K562 (cell line): ENCODE results near the gene C1orf21. TPM values are rescaled to one million over a fixed set of nuclear protein-coding genes. Genes with fewer than 3 reads are reported as not detected.

Experiments used
- ATAC-seq: fragments of 200-7000 bp; cut with Tn5 transposase; 3 replicates; pipeline ENCODE4 v1.9.1; 2020; ENCODE audit warnings: moderate library complexity
- BruUV-seq: library from RNA; stranded (reverse); fragments of 400-500 nt; replicated peaks from 2 replicates; lab custom pipeline; 2021; lab: Mats Ljungman, UMichigan
- CTCF ChIA-PET: fragments of 300-600 bp; formaldehyde crosslinking; extraction: SDS; loops from one replicate; lab custom pipeline; 2021; ENCODE audit warnings: low intra/inter-chr PET ratio; lab: Yijun Ruan, JAX
- POLR2A ChIA-PET: fragments of 300-600, 350-650 bp; sonication (Branson Sonifier 250); formaldehyde crosslinking; extraction: SDS; loops from one replicate; lab custom pipeline; 2021; ENCODE audit warnings: antibody characterized with exemption, inconsistent platforms; lab: Yijun Ruan, JAX
- DNase-seq, 4 experiments: peaks; one replicate each; pipeline versions ENCODE4 v3.0.0 to v3.0.0-alpha.2; 2011 to 2018; ENCODE audit warnings: low spot score in 3 of 4, mixed read lengths in 3 of 4; ENCODE audit errors: extremely low read depth in 1 of 4
- FAIRE-seq: peaks from 2 replicates; lab custom pipeline; 2011; peaks lifted over from hg19 to GRCh38; lab: Jason Lieb, UNC
- H2AFZ ChIP-seq: 2 replicates; pipeline ENCODE4 v1.6.0; 2011; ENCODE audit warnings: low read depth, low read length, control low read depth, inconsistent platforms
- H3K27ac ChIP-seq: fragments of 200-600 bp; 3 replicates; pipeline ENCODE4 v1.8.0; 2011; ENCODE audit warnings: low read depth, mild to moderate bottlenecking, control low read depth, inconsistent platforms, low read length, moderate library complexity, mixed read lengths; ENCODE audit errors: extremely low read depth
- H3K27me3 ChIP-seq, 2 experiments: fragments of 300-600 bp in 1 of 2; 2 replicates in 1 of 2; 3 replicates in 1 of 2; pipeline versions ENCODE4 v1.6.0 to v1.8.0; 2011; ENCODE audit warnings: inconsistent platforms in 2 of 2, low read length in 2 of 2, mild to moderate bottlenecking in 1 of 2, mixed read lengths in 1 of 2, moderate library complexity in 1 of 2; ENCODE audit not compliant: control insufficient read depth in 2 of 2, insufficient read depth in 2 of 2
- H3K36me3 ChIP-seq: fragments of 300-600 bp; 3 replicates; pipeline ENCODE4 v1.8.0; 2011; ENCODE audit warnings: mild to moderate bottlenecking, low read length, inconsistent platforms; ENCODE audit not compliant: control insufficient read depth, insufficient read depth
- H3K4me1 ChIP-seq, 2 experiments: fragments of 200-600 bp in 1 of 2; replicated peaks in 1 of 2; 2 replicates in 1 of 2; 3 replicates in 1 of 2; pipeline versions ENCODE4 v1.5.1 to v1.8.0; 2011; ENCODE audit warnings: inconsistent platforms in 2 of 2, low read length in 2 of 2, mild to moderate bottlenecking in 1 of 2, mixed read lengths in 1 of 2, moderate library complexity in 1 of 2; ENCODE audit not compliant: control insufficient read depth in 2 of 2, insufficient read depth in 2 of 2
- H3K4me2 ChIP-seq: 2 replicates; pipeline ENCODE4 v1.6.1; 2011; ENCODE audit warnings: low read length, control low read depth, inconsistent platforms, mixed read lengths; ENCODE audit not compliant: insufficient read depth
- H3K4me3 ChIP-seq: fragments of 200-600 bp; sonication (generic), shearing (Covaris generic); 2 replicates; pipeline ENCODE4 v1.5.1; 2016; ENCODE audit warnings: control low read depth, inconsistent platforms
- H3K79me2 ChIP-seq: fragments of 200-600 bp; 3 replicates; pipeline ENCODE4 v1.8.0; 2011; ENCODE audit warnings: low read length, inconsistent platforms; ENCODE audit not compliant: control insufficient read depth, insufficient read depth
- H3K9ac ChIP-seq, 2 experiments: 2 replicates each; pipeline versions ENCODE4 v1.6.0 to v1.6.1; 2011; ENCODE audit warnings: low read depth in 2 of 2, low read length in 2 of 2, control low read depth in 1 of 2, inconsistent platforms in 1 of 2, mild to moderate bottlenecking in 1 of 2, mixed read lengths in 1 of 2; ENCODE audit not compliant: insufficient read depth in 1 of 2
- H3K9me1 ChIP-seq: one replicate; pipeline ENCODE4 v1.6.0; 2011; ENCODE audit warnings: inconsistent platforms, mild to moderate bottlenecking, low read length, moderate library complexity; ENCODE audit not compliant: control insufficient read depth, insufficient read depth
- H3K9me3 ChIP-seq: replicated peaks from 2 replicates; pipeline ENCODE4 v1.5.1; 2011; ENCODE audit warnings: low read depth, low read length, inconsistent platforms; ENCODE audit not compliant: control insufficient read depth, insufficient read depth
- H4K20me1 ChIP-seq: replicated peaks from 2 replicates; pipeline ENCODE4 v1.6.1; 2011; ENCODE audit warnings: low read length, inconsistent platforms, mixed read lengths; ENCODE audit not compliant: control insufficient read depth, insufficient read depth
- ARID2 ChIP-seq: fragments of 450-650 bp; IDR thresholded peaks from 2 replicates; pipeline ENCODE4 v1.6.1; 2017; ENCODE audit warnings: antibody characterized with exemption, mild to moderate bottlenecking
- GTF2A2 ChIP-seq: IDR thresholded peaks from 2 replicates; pipeline ENCODE4 v1.6.1; 2016; ENCODE audit warnings: mild to moderate bottlenecking, missing genetic modification characterization, missing compliant biosample characterization
- HDAC2 ChIP-seq: fragments of 450-650 bp; IDR thresholded peaks from 2 replicates; pipeline ENCODE4 v1.6.1; 2016; ENCODE audit warnings: mild to moderate bottlenecking
- ILK ChIP-seq: fragments of 450-650 bp; IDR thresholded peaks from 2 replicates; pipeline ENCODE4 v1.6.1; 2016; ENCODE audit warnings: missing genetic modification characterization, low read depth, mild to moderate bottlenecking, missing compliant biosample characterization, moderate library complexity, borderline replicate concordance
- IRF9 ChIP-seq: fragments of 450-650 bp; IDR thresholded peaks from 2 replicates; pipeline ENCODE4 v1.6.1; 2016; ENCODE audit warnings: missing biosample characterization, missing genetic modification characterization
- KLF13 ChIP-seq: fragments of 450-650 bp; IDR thresholded peaks from 2 replicates; pipeline ENCODE4 v1.6.1; 2016; ENCODE audit warnings: missing genetic modification characterization, low read depth, mild to moderate bottlenecking, missing compliant biosample characterization, moderate library complexity, borderline replicate concordance
- TARDBP ChIP-seq: fragments of 450-650 bp; IDR thresholded peaks from 2 replicates; pipeline ENCODE4 v1.6.1; 2016
- TEAD1 ChIP-seq, 2 experiments: fragments of 450-650 bp in 1 of 2; sonication (generic) in 1 of 2; formaldehyde crosslinking; IDR thresholded peaks; 2 replicates each; pipeline versions ENCODE4 v1.4.0 to v1.8.0; 2020 to 2022; ENCODE audit warnings: mild to moderate bottlenecking in 2 of 2, missing genetic modification reagents in 1 of 2
- ZNF121 ChIP-seq: sonication (generic); formaldehyde crosslinking; conservative IDR thresholded peaks from 2 replicates; pipeline ENCODE4 v1.8.0; 2022; ENCODE audit warnings: missing genetic modification reagents
- ZNF444 ChIP-seq: fragments of 250-450 bp; sonication (Bioruptor Pico); IDR thresholded peaks from 2 replicates; pipeline ENCODE4 v1.4.0; 2020; ENCODE audit warnings: mild to moderate bottlenecking, moderate library complexity
- ZNF551 ChIP-seq: fragments of 250-450 bp; sonication (Bioruptor Pico); IDR thresholded peaks from 2 replicates; pipeline ENCODE4 v1.5.0; 2021; ENCODE audit warnings: mild to moderate bottlenecking, moderate library complexity
- WGBS: fragments of 100-300 bp; shearing (Covaris generic); methylation state at CpG from one replicate; pipeline ENCODE4 v1.1.6; 2016; ENCODE audit warnings: low coverage, mixed read lengths; ENCODE audit not compliant: insufficient coverage; ENCODE audit errors: missing lambda C conversion rate; 5-methylcytosine and 5-hydroxymethylcytosine counted together
- in situ Hi-C: fragments of 300-500 bp; cut with MboI; formaldehyde crosslinking; loops from 4 replicates; pipeline ENCODE4 v1.15.0; 2018; ENCODE audit warnings: inconsistent platforms, mixed read lengths
- intact Hi-C: fragments of 100-400 bp; cut with micrococcal nuclease; formaldehyde crosslinking; loops from 2 replicates; pipeline ENCODE4 v1.14.2; 2022
- polyA plus RNA-seq, 8 experiments: library from polyadenylated mRNA; depleted of rRNA in 4 of 8; stranded (reverse) in 5 of 8; unstranded in 3 of 8; fragments of >200 nt; fragmentation: Nextera tagmentation in 2 of 8; fragmentation: Illumina TruSeq in 1 of 8; extraction: Ambion mirVana in 2 of 8; extraction: Trizol in 1 of 8; gene quantifications; 2 replicates each; pipeline versions ENCODE4 v1.2.1 to v1.2.3, GENCODE V29; 2011 to 2014; ENCODE audit warnings: inconsistent platforms in 1 of 8, missing spikeins in 1 of 8
- total RNA-seq, 7 experiments: library from RNA; depleted of rRNA in 6 of 7; stranded (reverse); fragments of >200 nt in 6 of 7; fragmentation: Illumina TruSeq in 2 of 7; extraction: Trizol in 2 of 7; gene quantifications; 2 replicates each; pipeline versions ENCODE4 v1.2.1 to v1.2.3, GENCODE V29; 2011 to 2021; ENCODE audit warnings: low replicate concordance in 1 of 7

The C1orf21 gene
- total and polyA plus RNA-seq, 9 of the 15 experiments (the other 6 are each of a cell fraction or from before 2014, with no cell fraction given): under 0.01 to 0.31 (median 0.07) TPM

GRCh38 chr1:184426278-184426674, 39.4 kb downstream of the C1orf21 start:
- H3K27ac ChIP-seq: no peak overlapping the region
- intact Hi-C loops: no loop called here
- H3K9me3 ChIP-seq: no peaks in the 10 kb centered on the region
- H3K36me3 ChIP-seq: no peaks in the 10 kb centered on the region
- BruUV-seq: no TSS peak
- in situ Hi-C loops: no loop called here
- H3K4me3 ChIP-seq: no peak overlapping the region
- no peak overlapping the region for H3K9ac ChIP-seq
- H3K4me1 ChIP-seq: no peaks in the 10 kb centered on the region
- no peaks in the 10 kb centered on the region for H3K9me1 ChIP-seq
- ChIA-PET POLR2A (no interaction called here), CTCF (no interaction called here)
- no peak overlapping the region for H3K4me2 ChIP-seq
- FAIRE-seq: no peak
- 3% methylated on average over 7 of the region's 7 CpGs for WGBS
- no peaks in the 10 kb centered on the region for H3K79me2 ChIP-seq
- no peak for TF ChIP-seq GTF2A2
- no peak for TF ChIP-seq TEAD1 (CRISPR knock-in tag; IDR thresholded peaks at IDR 0.05)
- no peak for TF ChIP-seq TARDBP
- TF ChIP-seq HDAC2: no peak
- no peak for TF ChIP-seq ZNF121 (CRISPR knock-in tag)
- TF ChIP-seq ZNF444 (CRISPR knock-in tag): no peak
- no peak for TF ChIP-seq KLF13 (tag)
- no peak for TF ChIP-seq IRF9 (tag)
- no peak for TF ChIP-seq ILK
- no peak for TF ChIP-seq ARID2
- no peak for TF ChIP-seq ZNF551 (CRISPR knock-in tag)
- H2AFZ ChIP-seq: no peak overlapping the region
- no peaks in the 10 kb centered on the region for H4K20me1 ChIP-seq
- no peak for ATAC-seq
- DNase-seq: no peak
- H3K27me3 ChIP-seq: no peaks in the 10 kb centered on the region; a peak in 2 of 5 replicates
